IMR-90 (cell line): ENCODE results near the gene ZNF587B. TPM values are rescaled to one million over a fixed set of nuclear protein-coding genes. Genes with fewer than 3 reads are reported as not detected.

ENCODE experiments used
- ATAC-seq: fragments of 200-7000 bp; cut with Tn5 transposase; 2 replicates; pipeline ENCODE4 v1.9.1; 2020; ENCODE audit warnings: low read depth, mild to moderate bottlenecking, moderate library complexity
- BruUV-seq: library from RNA; stranded (reverse); fragments of 400-500 nt; replicated peaks from 2 replicates; lab custom pipeline; 2021; lab: Mats Ljungman, UMichigan
- CTCF ChIA-PET: fragments of 300-600 bp; formaldehyde crosslinking; extraction: SDS; loops from one replicate; lab custom pipeline; 2021; ENCODE audit warnings: antibody characterized with exemption; lab: Yijun Ruan, JAX
- POLR2A ChIA-PET: fragments of 300-600 bp; sonication (Branson Sonifier 250); formaldehyde crosslinking; loops from one replicate; lab custom pipeline; 2022; ENCODE audit warnings: antibody characterized with exemption; ENCODE audit not compliant: unreplicated experiment; lab: Charles Lee
- DNase-seq: peaks from one replicate; pipeline ENCODE4 v3.0.0; 2013
- H2AFZ ChIP-seq: replicated peaks from 2 replicates; pipeline ENCODE3; 2013; ENCODE audit warnings: low read length, mild to moderate bottlenecking; ENCODE audit not compliant: poor library complexity
- H2AK5ac ChIP-seq: 2 replicates; pipeline ENCODE4 v1.6.1; 2013; ENCODE audit warnings: low read depth, low read length, inconsistent platforms
- H2AK9ac ChIP-seq: replicated peaks from 2 replicates; pipeline ENCODE3; 2013; ENCODE audit warnings: mild to moderate bottlenecking, low read depth, low read length, moderate library complexity; ENCODE audit not compliant: poor library complexity
- H2BK120ac ChIP-seq: 2 replicates; pipeline ENCODE4 v1.6.1; 2013; ENCODE audit warnings: low read depth, low read length, inconsistent platforms
- H2BK15ac ChIP-seq: 3 replicates; pipeline ENCODE4 v1.6.1; 2013; ENCODE audit warnings: low read depth, low read length, inconsistent platforms
- H2BK20ac ChIP-seq: 2 replicates; pipeline ENCODE4 v1.6.1; 2013; ENCODE audit warnings: low read depth, mild to moderate bottlenecking, inconsistent platforms, low read length, moderate library complexity
- H2BK5ac ChIP-seq: 2 replicates; pipeline ENCODE4 v1.6.1; 2013; ENCODE audit warnings: mild to moderate bottlenecking, low read depth, low read length, inconsistent platforms; ENCODE audit not compliant: poor library complexity, severe bottlenecking
- H3K14ac ChIP-seq: replicated peaks from 2 replicates; pipeline ENCODE4 v1.6.1; 2013; ENCODE audit warnings: low read depth, low read length, inconsistent platforms
- H3K18ac ChIP-seq: 2 replicates; pipeline ENCODE4 v1.6.1; 2013; ENCODE audit warnings: low read depth, low read length, control low read depth
- H3K23ac ChIP-seq: 2 replicates; pipeline ENCODE4 v1.6.1; 2013; ENCODE audit warnings: low read depth, low read length, inconsistent platforms
- H3K27ac ChIP-seq: 2 replicates; pipeline ENCODE4 v1.5.1; 2013; ENCODE audit warnings: mild to moderate bottlenecking, control low read depth, low read length; ENCODE audit not compliant: insufficient read depth
- H3K27me3 ChIP-seq: 2 replicates; pipeline ENCODE4 v1.6.1; 2013; ENCODE audit warnings: low read length; ENCODE audit not compliant: control insufficient read depth, insufficient read depth
- H3K36me3 ChIP-seq: 2 replicates; pipeline ENCODE4 v1.6.1; 2013; ENCODE audit warnings: low read length, mixed read lengths; ENCODE audit not compliant: control insufficient read depth, insufficient read depth
- H3K4ac ChIP-seq: 2 replicates; pipeline ENCODE4 v1.6.1; 2013; ENCODE audit warnings: low read depth, low read length, inconsistent platforms
- H3K4me1 ChIP-seq: 2 replicates; pipeline ENCODE4 v1.6.1; 2013; ENCODE audit warnings: low read length, mixed read lengths; ENCODE audit not compliant: control insufficient read depth, insufficient read depth
- H3K4me2 ChIP-seq: 2 replicates; pipeline ENCODE4 v1.6.1; 2013; ENCODE audit warnings: low read depth, mild to moderate bottlenecking, control low read depth, low read length, moderate library complexity
- H3K4me3 ChIP-seq: 2 replicates; pipeline ENCODE4 v1.5.1; 2013; ENCODE audit warnings: low read depth, mild to moderate bottlenecking, control low read depth, low read length, moderate library complexity; ENCODE audit not compliant: insufficient read depth
- H3K56ac ChIP-seq: 2 replicates; pipeline ENCODE4 v1.6.1; 2013; ENCODE audit warnings: low read length, inconsistent platforms; ENCODE audit not compliant: insufficient read depth; ENCODE audit errors: extremely low read depth
- H3K79me1 ChIP-seq, 2 experiments: 2 replicates each; pipeline ENCODE4 v1.6.1; 2013; ENCODE audit warnings: low read length in 2 of 2, inconsistent platforms in 1 of 2, low read depth in 1 of 2
- H3K9ac ChIP-seq: 2 replicates; pipeline ENCODE4 v1.6.1; 2013; ENCODE audit warnings: low read depth, low read length, control low read depth
- H3K9me1 ChIP-seq: 2 replicates; pipeline ENCODE4 v1.6.1; 2013; ENCODE audit warnings: low read length, inconsistent platforms; ENCODE audit not compliant: insufficient read depth
- H3K9me3 ChIP-seq: 2 replicates; pipeline ENCODE4 v1.6.1; 2013; ENCODE audit warnings: low read length; ENCODE audit not compliant: control insufficient read depth, insufficient read depth
- H4K20me1 ChIP-seq: 2 replicates; pipeline ENCODE4 v1.6.1; 2013; ENCODE audit warnings: low read length, inconsistent platforms; ENCODE audit not compliant: insufficient read depth
- H4K5ac ChIP-seq: 2 replicates; pipeline ENCODE4 v1.6.1; 2013; ENCODE audit warnings: mild to moderate bottlenecking, low read depth, low read length, control low read depth
- H4K8ac ChIP-seq, 2 experiments: 2 replicates each; pipeline ENCODE4 v1.6.1; 2013; ENCODE audit warnings: low read depth in 2 of 2, low read length in 2 of 2, control low read depth in 1 of 2, inconsistent platforms in 1 of 2
- H4K91ac ChIP-seq: 2 replicates; pipeline ENCODE4 v1.6.1; 2013; ENCODE audit warnings: low read depth, low read length, inconsistent platforms; ENCODE audit not compliant: insufficient read depth
- CEBPB ChIP-seq: IDR thresholded peaks from 2 replicates; pipeline ENCODE4 v1.6.1; 2012; ENCODE audit warnings: low read depth, low read length, improper control_type of control experiment
- CTCF ChIP-seq: conservative IDR thresholded peaks from 2 replicates; pipeline ENCODE4 v1.5.1; 2012; ENCODE audit warnings: mild to moderate bottlenecking, low read depth, low read length, improper control_type of control experiment
- FOS ChIP-seq: fragments of 150-350 bp; IDR thresholded peaks from 2 replicates; pipeline ENCODE4 v1.6.1; 2016; ENCODE audit warnings: low read depth, low read length
- MAFK ChIP-seq: IDR thresholded peaks from 2 replicates; pipeline ENCODE4 v1.6.1; 2012; ENCODE audit warnings: low read depth, low read length, improper control_type of control experiment
- MAZ ChIP-seq: IDR thresholded peaks from 2 replicates; pipeline ENCODE4 v1.6.1; 2012; ENCODE audit warnings: low read depth, mild to moderate bottlenecking, low read length, improper control_type of control experiment, moderate library complexity, borderline replicate concordance
- MXI1 ChIP-seq: IDR thresholded peaks from 2 replicates; pipeline ENCODE4 v1.6.1; 2012; ENCODE audit warnings: low read depth, mild to moderate bottlenecking, low read length, moderate library complexity, borderline replicate concordance
- NFE2L2 ChIP-seq: fragments of 150-350 bp; IDR thresholded peaks from 2 replicates; pipeline ENCODE4 v1.6.1; 2016; ENCODE audit warnings: low read depth, mild to moderate bottlenecking, low read length
- POLR2A ChIP-seq: IDR thresholded peaks from 2 replicates; pipeline ENCODE4 v1.6.1; 2012; ENCODE audit warnings: mild to moderate bottlenecking, low read depth, low read length
- RAD21 ChIP-seq: IDR thresholded peaks from 2 replicates; pipeline ENCODE4 v1.6.1; 2012; ENCODE audit warnings: low read length, improper control_type of control experiment
- RCOR1 ChIP-seq: IDR thresholded peaks from 2 replicates; pipeline ENCODE4 v1.6.1; 2012; ENCODE audit warnings: mild to moderate bottlenecking, low read length, improper control_type of control experiment; ENCODE audit not compliant: insufficient replicate concordance
- SMC3 ChIP-seq: fragments of 150-350 bp; IDR thresholded peaks from 2 replicates; pipeline ENCODE4 v1.6.1; 2016; ENCODE audit warnings: low read depth, mild to moderate bottlenecking, antibody characterized with exemption, low read length, moderate library complexity
- USF2 ChIP-seq: fragments of 150-350 bp; IDR thresholded peaks from 2 replicates; pipeline ENCODE4 v1.6.1; 2017; ENCODE audit warnings: mild to moderate bottlenecking, antibody characterized with exemption, low read length, low read depth
- WGBS, 2 experiments: methylation state at CpG; one replicate each; pipeline versions ENCODE4 v1.1.5 to v1.1.7; 2013; ENCODE audit warnings: missing lambda C conversion rate in 2 of 2; ENCODE audit not compliant: insufficient read length in 1 of 2; ENCODE audit errors: extremely low coverage in 2 of 2; 5-methylcytosine and 5-hydroxymethylcytosine counted together
- dilution Hi-C: fragments of 300-500 bp; cut with HindIII; formaldehyde crosslinking; loops from one replicate; pipeline ENCODE4 v1.14.3; 2018; ENCODE audit warnings: low sequenced_read_pairs; ENCODE audit not compliant: unreplicated experiment
- in situ Hi-C: fragments of 300-500 bp; cut with MboI; formaldehyde crosslinking; loops from 3 replicates; pipeline ENCODE4 v1.14.3; 2019; ENCODE audit warnings: low sequenced_read_pairs, inconsistent platforms, mixed read lengths
- intact Hi-C: fragments of 100-400 bp; cut with micrococcal nuclease; formaldehyde crosslinking; loops from 2 replicates; pipeline ENCODE4 v1.10.0; 2022
- polyA plus RNA-seq, 3 experiments: library from polyadenylated mRNA; depleted of rRNA; stranded (reverse); fragments of >200 nt; gene quantifications; 2 replicates each; pipeline ENCODE4 v1.2.3, GENCODE V29; 2012; ENCODE audit warnings: low replicate concordance in 1 of 3
- total RNA-seq: library from RNA; depleted of rRNA; stranded (reverse); fragments of >200 nt; gene quantifications from 2 replicates; pipeline ENCODE4 v1.2.3, GENCODE V29; 2012

ZNF587B gene
- total and polyA plus RNA-seq, 2 of the 4 experiments (the other 2 are of a cell fraction), result 3.7 to 33.9 TPM

DNA sequence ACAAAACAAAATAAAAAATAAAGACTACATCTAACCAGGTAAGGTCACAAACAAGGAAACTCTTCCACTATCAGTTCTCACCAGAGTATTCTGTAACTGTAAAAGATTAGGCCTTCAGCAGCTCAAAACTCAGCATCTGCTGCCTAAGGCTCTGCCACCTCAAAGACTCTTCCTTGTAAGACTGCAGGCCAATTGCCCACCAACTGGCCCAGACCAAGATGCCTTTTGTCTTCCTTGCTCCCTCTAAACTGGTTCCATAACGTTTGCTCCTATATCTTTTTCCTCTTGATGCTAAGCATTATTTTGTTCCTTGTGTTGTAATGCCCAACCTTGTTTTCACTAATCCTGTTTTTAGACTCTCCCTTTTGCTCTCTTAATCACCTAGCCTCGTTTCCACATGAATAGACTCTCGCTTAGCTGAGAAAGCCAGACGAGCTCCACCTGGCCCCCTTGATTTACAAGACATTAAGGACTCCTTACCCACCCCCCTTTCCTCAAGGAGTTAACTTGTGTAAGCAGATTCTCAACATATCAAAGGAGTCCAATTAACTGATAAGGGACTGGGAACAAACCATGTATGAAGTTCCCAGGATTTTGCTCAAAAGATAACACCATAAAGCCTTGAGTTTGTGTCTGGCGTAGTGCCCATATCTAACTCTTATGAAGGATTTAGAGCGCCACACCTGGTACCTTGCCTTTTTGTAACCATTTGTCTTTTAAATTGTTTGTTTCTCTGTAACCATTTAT, 57.3 kb downstream of the ZNF587B start:
- Histone ChIP-seq H3K23ac (peak overlapping the region; percentile 66; the same call in 1 of the 2 replicates), H2BK15ac (no peak overlapping the region), H2AK9ac (no peak overlapping the region), H3K36me3 (peaks cover 5% of the 10 kb centered on the region), H3K79me1 (peaks cover 16 to 25% of the 10 kb centered on the region in 2 experiments), H3K4me1 (peaks cover 2% of the 10 kb centered on the region; the same call in 1 of the 2 replicates), H4K91ac (no peak overlapping the region), H2AK5ac (no peak overlapping the region), H3K9ac (no peak overlapping the region), H3K4me3 (no peak overlapping the region), H3K56ac (no peak overlapping the region), H4K5ac (no peak overlapping the region), H3K14ac (0 out of 2 replicates have a peak overlapping the region, but pooled peaks have one; percentile 22), H3K4ac (no peak overlapping the region), H2BK5ac (no peak overlapping the region), H4K20me1 (no peaks in the 10 kb centered on the region), H3K4me2 (peak overlapping the region; percentile 85), H3K27ac (no peak overlapping the region), H2AFZ (no peak overlapping the region), H3K9me3 (peaks cover 3% of the 10 kb centered on the region; the same call in 1 of the 2 replicates), H2BK20ac (no peak overlapping the region), H3K18ac (no peak overlapping the region), H3K27me3 (no peaks in the 10 kb centered on the region), H2BK120ac (no peak overlapping the region), H3K9me1 (no peaks in the 10 kb centered on the region), H4K8ac (no peak overlapping the region)
- dilution Hi-C loops, result no loop called here
- WGBS, 2 experiments, result 0% methylated on average over 1 of the region's 6 CpGs; no CpG with 5 or more reads in 1 of the 2 experiments
- ATAC-seq (no peak), DNase-seq (no peak)
- intact Hi-C loops, result no loop called here
- ChIA-PET POLR2A (no interaction called here), CTCF (no interaction called here)
- TF ChIP-seq NFE2L2, result no peak
- no peak for TF ChIP-seq CEBPB
- TF ChIP-seq SMC3, result no peak
- no peak for TF ChIP-seq USF2
- no peak for TF ChIP-seq MXI1
- no peak for TF ChIP-seq FOS
- no peak for TF ChIP-seq MAFK
- TF ChIP-seq RCOR1, result no peak
- TF ChIP-seq MAZ, result no peak
- TF ChIP-seq RAD21, result no peak
- no peak for TF ChIP-seq CTCF
- no peak for TF ChIP-seq POLR2A
- in situ Hi-C loops, result no loop called here
- BruUV-seq, result no TSS peak
